ENCODE results near the gene OSBPL8. TPM values are rescaled to one million over a fixed set of nuclear protein-coding genes. Genes with fewer than 3 reads are reported as not detected.

The OSBPL8 gene
- total and polyA plus RNA-seq, 4 donors: 6.9 to 32.5 (median 22.9) TPM

GRCh38 chr12:76457010-76457409 lies 102.6 kb downstream of the OSBPL8 start:
- H3K4me1 ChIP-seq (ENCODE audit: control insufficient read depth in 4 of 4, insufficient read depth in 4 of 4, low read length in 3 of 4): peaks cover 0 to 4% (median under 1%) of the 10 kb centered on the region in 4 donors
- H3K9me3 ChIP-seq (ENCODE audit: control insufficient read depth in 4 of 4, low read length in 3 of 4): no peaks in the 10 kb centered on the region
- H3K36me3 ChIP-seq (ENCODE audit: control insufficient read depth in 4 of 4, insufficient read depth in 3 of 4, low read depth in 1 of 4, low read length in 3 of 4): no peaks in the 10 kb centered on the region
- no peak for DNase-seq (ENCODE audit: low spot score)
- H3K27me3 ChIP-seq (ENCODE audit: control insufficient read depth in 4 of 4, insufficient read depth in 4 of 4, low read length in 3 of 4): no peaks in the 10 kb centered on the region
- no peak overlapping the region for H3K27ac ChIP-seq (ENCODE audit: low read depth in 1 of 2, low read length in 2 of 2)
- H3K4me3 ChIP-seq (ENCODE audit: low read depth in 1 of 3, low read length in 3 of 3): no peak overlapping the region
- TF ChIP-seq RAD21 (IDR thresholded peaks at IDR 0.05) (no peak), RXRA (IDR thresholded peaks at IDR 0.05) (no peak), JUND (IDR thresholded peaks at IDR 0.05) (no peak), EGR1 (IDR thresholded peaks at IDR 0.05; ENCODE audit: low read depth in 2 of 2) (no peak), ATF3 (IDR thresholded peaks at IDR 0.05) (no peak), YY1 (IDR thresholded peaks at IDR 0.05) (no peak), CTCF (IDR thresholded peaks at IDR 0.05; ENCODE audit: low read depth, low read length, missing input control) (no peak), HNF4A (conservative IDR thresholded peaks at IDR 0.05) (no peak), GABPA (IDR thresholded peaks at IDR 0.05 in 1 of 2, conservative IDR thresholded peaks at IDR 0.05 in 1 of 2) (no peak), FOXA2 (IDR thresholded peaks at IDR 0.05) (no peak), REST (IDR thresholded peaks at IDR 0.05) (no peak), NR2F2 (IDR thresholded peaks at IDR 0.05) (no peak), SP1 (IDR thresholded peaks at IDR 0.05) (no peak), ZBTB33 (IDR thresholded peaks at IDR 0.05) (no peak), FOXA1 (IDR thresholded peaks at IDR 0.05) (no peak)
- no peak overlapping the region for H3K9ac ChIP-seq (ENCODE audit: low read depth in 1 of 2, low read length in 2 of 2)
- WGBS: 89% methylated on average over 7 of the region's 7 CpGs

- 45% methylated on average over 2 of the region's 2 CpGs for WGBS
- no peaks in the 10 kb centered on the region for H3K36me3 ChIP-seq (ENCODE audit: control insufficient read depth in 4 of 4, insufficient read depth in 3 of 4, low read depth in 1 of 4, low read length in 3 of 4)
- DNase-seq (ENCODE audit: low spot score): no peak
- no peak overlapping the region for H3K27ac ChIP-seq (ENCODE audit: low read depth in 1 of 2, low read length in 2 of 2)
- H3K9me3 ChIP-seq (ENCODE audit: control insufficient read depth in 4 of 4, low read length in 3 of 4): no peaks in the 10 kb centered on the region
- no peak overlapping the region for H3K4me3 ChIP-seq (ENCODE audit: low read depth in 1 of 3, low read length in 3 of 3)
- peaks cover 0 to 4% (median under 1%) of the 10 kb centered on the region in 4 donors for H3K4me1 ChIP-seq (ENCODE audit: control insufficient read depth in 4 of 4, insufficient read depth in 4 of 4, low read length in 3 of 4)
- H3K27me3 ChIP-seq (ENCODE audit: control insufficient read depth in 4 of 4, insufficient read depth in 4 of 4, low read length in 3 of 4): no peaks in the 10 kb centered on the region
- H3K9ac ChIP-seq (ENCODE audit: low read depth in 1 of 2, low read length in 2 of 2): no peak overlapping the region
- TF ChIP-seq RAD21 (IDR thresholded peaks at IDR 0.05) (peak; percentile 88 to 89), CTCF (IDR thresholded peaks at IDR 0.05; ENCODE audit: low read depth, low read length, missing input control) (peak; percentile 58), MAX (IDR thresholded peaks at IDR 0.05) (no peak), NR2F2 (IDR thresholded peaks at IDR 0.05) (no peak), ATF3 (IDR thresholded peaks at IDR 0.05) (no peak), RXRA (IDR thresholded peaks at IDR 0.05) (no peak), FOXA1 (IDR thresholded peaks at IDR 0.05) (no peak), JUND (IDR thresholded peaks at IDR 0.05) (peak in 1 of 2 donors; percentile 19)
Observed at GRCh38 chr12:76455582-76456345, 103.8 kb downstream of the OSBPL8 start.

Data from liver (tissue), 9 donors.